GM19193 (cell line): Measurements from ENCODE around the gene MACROD1.

Experiments used
- POLR2A ChIP-seq: IDR thresholded peaks from 4 replicates; pipeline ENCODE4 v1.6.1; 2011; ENCODE audit not compliant: insufficient read depth, insufficient read length; ENCODE audit errors: extremely low read depth

Gene MACROD1

GRCh38 chr11:64092111-64092760 is 73.7 kb downstream of the MACROD1 start:
- no peak for TF ChIP-seq POLR2A

- TF ChIP-seq POLR2A, result no peak
These were observed 75.0 kb downstream of the MACROD1 start for GRCh38 chr11:64090806-64091516.

GRCh38 chr11:64089915-64090805 is 75.8 kb downstream of the MACROD1 start:
- no peak for TF ChIP-seq POLR2A

GRCh38 chr11:64089493-64089892 is 76.4 kb downstream of the MACROD1 start:
- no peak for TF ChIP-seq POLR2A

- TF ChIP-seq POLR2A, result no peak
These were observed 76.9 kb downstream of the MACROD1 start for GRCh38 chr11:64089027-64089360.

GRCh38 chr11:64088162-64089026 is 77.5 kb downstream of the MACROD1 start:
- no peak for TF ChIP-seq POLR2A

- TF ChIP-seq POLR2A, result no peak
These were observed 79.4 kb downstream of the MACROD1 start for GRCh38 chr11:64086258-64087123.

- no peak for TF ChIP-seq POLR2A
These were observed 80.0 kb downstream of the MACROD1 start for GRCh38 chr11:64085906-64086257.

GRCh38 chr11:64084951-64085710 is 80.8 kb downstream of the MACROD1 start:
- no peak for TF ChIP-seq POLR2A

GRCh38 chr11:64084146-64084950 is 81.6 kb downstream of the MACROD1 start:
- TF ChIP-seq POLR2A, result no peak

GRCh38 chr11:64083398-64084080 is 82.4 kb downstream of the MACROD1 start:
- no peak for TF ChIP-seq POLR2A
